HCEC 1CT (cell line): ENCODE results near the gene TFDP1.

Source experiments
- DNase-seq: peaks from one replicate; pipeline ENCODE4 v3.0.0-alpha.2; 2017

The TFDP1 gene

GRCh38 chr13:113635709-113636108 lies 51.2 kb downstream of the TFDP1 start:
- DNase-seq, result no peak

DNA sequence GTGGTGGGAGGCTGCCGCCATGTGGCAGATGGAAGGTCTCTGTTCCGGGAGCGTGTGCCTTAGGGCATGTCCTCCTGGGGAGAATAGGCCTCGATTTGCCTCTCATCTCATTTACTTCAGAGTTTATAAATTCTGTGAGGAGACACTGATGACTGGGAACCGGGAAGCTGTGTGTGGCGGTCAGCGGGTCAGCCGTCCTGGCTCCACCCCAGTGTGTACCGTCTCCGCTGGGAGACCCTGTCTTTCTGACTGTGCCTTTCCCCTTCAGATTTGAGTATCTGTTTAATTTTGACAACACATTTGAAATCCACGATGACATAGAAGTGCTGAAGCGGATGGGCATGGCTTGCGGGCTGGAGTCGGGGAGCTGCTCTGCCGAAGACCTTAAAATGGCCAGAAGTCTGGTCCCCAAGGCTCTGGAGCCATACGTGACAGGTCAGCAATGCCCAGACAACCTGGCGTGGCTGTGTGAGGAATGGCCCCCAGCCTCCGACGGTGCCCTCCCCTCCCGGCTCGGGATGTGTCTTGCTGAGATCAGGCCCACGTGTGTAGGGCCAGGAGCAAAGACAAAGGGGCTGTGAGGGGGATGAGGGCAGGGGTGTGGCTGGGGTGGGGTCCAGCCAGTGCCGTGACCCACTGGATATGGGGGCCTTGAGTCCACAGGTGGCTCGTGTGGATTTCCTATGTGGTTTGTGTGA lies 51.9 kb downstream of the TFDP1 start:
- DNase-seq, result no peak

DNA sequence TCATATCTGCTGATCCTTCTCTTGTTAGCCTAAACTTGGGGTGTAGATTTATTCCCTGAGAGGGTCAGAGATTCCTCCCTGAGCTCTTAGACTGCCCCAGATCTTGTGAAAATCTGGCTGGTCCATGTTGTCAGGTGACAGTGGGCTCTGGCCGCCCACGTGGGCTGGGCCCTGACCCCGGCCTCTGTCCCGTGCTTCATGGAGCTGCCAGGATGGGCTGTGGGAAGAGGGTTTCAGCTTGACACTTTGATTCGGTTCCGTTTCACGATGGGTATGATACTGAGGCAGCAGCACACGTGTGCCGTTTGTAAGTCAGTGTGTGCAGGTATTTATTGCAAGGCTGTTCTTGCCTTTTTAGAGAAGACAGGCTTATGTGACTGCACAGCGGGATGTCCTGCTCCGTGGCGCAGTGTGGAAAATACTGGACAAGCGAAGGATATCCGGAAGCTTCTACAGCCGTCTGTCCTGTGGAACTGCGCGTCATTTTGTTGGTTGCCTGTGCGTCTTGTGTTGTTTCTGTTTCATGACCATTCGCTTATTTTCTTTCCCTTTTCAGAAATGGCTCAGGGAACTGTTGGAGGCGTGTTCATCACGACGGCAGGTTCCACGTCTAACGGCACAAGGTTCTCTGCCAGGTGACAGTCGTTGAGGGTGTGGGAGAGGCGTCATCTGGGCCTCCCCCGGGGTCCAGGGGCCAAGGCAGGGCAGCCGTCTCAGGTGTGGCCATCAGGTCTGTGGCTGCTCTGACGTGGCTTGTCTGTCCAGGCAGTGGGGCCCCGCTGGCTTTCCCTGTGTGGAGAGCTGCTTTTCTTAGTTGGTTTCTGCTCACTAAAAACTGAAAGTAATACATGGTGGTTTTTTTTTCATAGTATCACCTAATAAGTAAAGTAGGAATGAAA lies 53.0 kb downstream of the TFDP1 start:
- DNase-seq, result no peak

DNA sequence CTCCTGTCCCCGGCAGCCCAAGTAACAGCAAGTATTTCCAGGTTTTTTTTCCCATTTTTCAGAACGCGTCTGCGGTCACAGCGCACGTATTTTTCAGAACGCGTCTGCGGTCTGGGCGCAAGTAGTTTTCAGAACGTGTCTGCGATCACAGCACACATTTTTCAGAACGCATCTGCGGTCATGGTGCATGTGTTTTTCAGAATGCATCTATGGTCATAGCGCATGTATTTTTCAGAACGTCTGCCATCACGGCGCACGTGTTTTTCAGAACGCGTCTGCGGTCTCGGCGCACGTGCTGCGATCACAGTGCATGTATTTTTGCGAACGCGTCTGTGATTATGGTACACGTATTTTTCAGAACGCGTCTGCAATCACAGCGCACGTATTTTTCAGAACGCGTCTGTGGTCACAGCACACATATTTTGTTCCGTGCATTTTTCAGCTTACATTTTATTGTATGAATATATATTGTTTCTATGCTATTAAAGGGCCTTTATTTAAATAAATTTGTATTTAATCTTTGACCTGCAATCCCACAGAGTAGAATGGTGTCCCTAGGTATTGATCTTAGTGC lies 53.7 kb downstream of the TFDP1 start:
- no peak for DNase-seq

- no peak for DNase-seq
Measured at GRCh38 chr13:113638806-113639205, 54.3 kb downstream of the TFDP1 start.

DNA sequence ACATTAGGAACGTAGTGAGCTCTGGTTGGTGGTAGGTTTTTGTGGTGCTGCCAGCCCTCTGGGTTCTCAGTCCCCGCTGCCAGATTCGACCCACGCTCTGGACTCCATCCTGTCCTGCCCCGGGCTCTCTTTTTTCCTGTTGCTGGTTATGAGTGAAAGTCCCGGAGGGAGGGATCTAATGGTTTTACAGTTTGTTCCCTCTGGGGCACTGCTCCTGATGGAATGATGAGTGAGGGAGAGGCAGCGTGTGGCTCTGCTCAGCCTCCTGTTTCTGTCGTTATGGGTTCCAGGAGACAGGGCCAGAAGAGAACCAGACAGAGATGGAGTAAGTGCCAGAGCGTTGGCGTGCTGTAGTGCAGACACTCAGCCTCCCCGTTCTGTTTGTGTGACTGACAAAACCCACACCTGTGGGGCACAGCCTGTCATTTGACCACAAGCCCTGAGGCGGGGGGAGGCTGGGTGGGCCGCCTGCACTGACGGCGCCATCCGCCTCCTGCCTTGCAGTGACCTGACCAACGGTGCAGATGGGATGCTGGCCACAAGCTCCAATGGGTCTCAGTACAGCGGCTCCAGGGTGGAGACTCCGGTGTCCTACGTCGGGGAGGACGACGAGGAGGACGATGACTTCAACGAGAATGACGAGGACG lies 55.2 kb downstream of the TFDP1 start:
- no peak for DNase-seq

DNA sequence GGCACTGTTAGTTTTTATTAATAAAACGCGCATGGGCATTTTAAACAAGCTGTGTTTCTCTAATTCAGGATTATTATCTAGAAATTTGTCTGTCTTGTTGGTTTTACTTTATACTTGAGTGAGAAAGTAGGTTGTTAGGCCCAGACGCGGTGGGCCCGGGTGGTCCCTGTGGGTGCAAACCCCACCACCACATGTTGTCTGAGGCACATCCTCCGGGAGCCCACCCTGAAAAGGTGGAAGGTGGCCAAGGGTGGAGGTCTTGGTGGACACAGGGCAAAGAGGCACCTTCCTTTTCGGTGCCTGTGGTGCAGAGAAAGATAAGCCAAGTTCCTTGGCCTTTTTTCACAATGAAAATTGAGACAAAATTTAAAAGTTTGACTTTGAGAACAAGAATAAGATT lies 56.9 kb downstream of the TFDP1 start:
- no peak for DNase-seq

GRCh38 chr13:113642563-113642962 lies 58.0 kb downstream of the TFDP1 start:
- DNase-seq, result no peak

DNA sequence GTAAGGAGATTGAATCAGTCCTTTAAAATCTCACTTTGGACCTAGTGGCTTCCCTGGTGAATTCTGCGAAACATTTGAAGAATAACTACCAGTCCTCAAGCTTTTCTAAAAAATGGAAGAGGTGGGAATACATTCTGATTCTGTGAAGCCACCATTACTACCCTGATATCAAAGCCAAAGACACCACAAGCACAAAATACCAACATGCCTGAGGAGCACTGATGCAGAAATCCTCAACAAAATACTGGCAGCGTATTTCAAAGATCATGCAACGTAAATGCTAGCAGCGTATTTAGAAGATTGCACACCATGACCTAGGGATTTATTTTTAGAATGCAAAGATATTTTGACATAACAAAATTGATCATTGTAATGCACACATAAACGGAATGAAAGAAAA lies 59.0 kb downstream of the TFDP1 start:
- DNase-seq, result no peak

- DNase-seq, result no peak
Measured at GRCh38 chr13:113644800-113645199, 60.2 kb downstream of the TFDP1 start.

DNA sequence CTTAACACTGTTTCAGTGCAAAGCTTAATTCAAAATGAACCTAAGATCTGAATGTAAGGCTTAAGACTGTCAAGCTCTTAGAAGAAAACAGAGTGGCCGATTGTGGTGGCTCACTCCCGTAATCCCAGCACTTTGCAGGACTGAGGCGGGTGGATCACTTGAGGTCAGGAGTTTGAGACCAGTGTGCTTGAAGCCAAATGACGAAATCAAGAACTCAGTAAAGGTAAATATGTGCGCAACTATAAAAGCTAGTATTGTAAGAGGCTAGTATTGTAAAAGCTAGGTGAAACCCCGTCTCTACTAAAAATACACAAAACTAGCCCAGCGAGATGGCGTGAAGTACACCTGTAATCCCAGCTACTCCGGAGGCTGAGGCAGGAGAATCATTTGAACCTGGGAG lies 60.8 kb downstream of the TFDP1 start:
- no peak for DNase-seq

- no peak for DNase-seq
Measured at GRCh38 chr13:113646376-113646775, 61.8 kb downstream of the TFDP1 start.

GRCh38 chr13:113646921-113647340 lies 62.4 kb downstream of the TFDP1 start:
- DNase-seq, result no peak

DNA sequence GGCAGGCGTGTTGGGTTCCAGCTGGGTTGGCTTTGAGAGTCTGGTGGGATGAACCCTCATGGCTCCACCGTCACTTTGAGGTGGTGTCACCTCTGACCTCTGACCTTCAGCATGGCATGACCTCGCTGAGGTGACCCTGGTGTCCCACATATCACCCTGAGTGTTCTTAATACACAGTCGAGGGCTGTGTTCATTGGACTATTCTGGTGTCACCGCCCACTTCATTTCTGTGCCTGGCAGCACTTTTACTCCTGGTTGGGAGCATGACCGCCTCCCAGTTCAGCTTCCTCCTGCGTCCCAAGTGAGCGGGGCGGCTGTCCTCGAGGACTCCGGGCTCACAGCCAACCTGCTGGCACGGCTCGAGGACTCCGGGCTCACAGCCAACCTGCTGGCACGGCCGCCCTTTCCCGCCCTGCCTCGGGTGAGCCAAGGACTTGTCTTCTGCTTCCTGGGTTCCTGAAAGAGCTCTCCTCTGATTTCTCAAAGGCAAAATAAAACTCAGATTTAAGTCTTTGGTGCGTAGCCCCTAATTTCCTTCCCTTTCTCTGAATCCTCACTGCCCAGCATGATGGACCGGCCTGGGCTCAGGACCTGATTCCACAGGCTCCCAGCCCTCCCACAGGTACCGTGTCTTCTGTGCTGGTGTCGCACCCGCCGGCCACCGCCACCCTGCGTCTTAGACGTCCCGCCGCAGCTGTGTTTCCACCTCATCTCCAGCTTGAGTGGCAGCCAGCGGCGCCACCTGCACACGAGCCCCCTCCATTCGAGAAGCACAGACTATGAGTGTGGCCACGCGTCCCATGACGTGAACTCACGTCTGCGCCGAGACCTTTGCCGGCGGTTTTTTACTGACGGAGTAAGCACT lies 63.0 kb downstream of the TFDP1 start:
- DNase-seq, result no peak

DNA sequence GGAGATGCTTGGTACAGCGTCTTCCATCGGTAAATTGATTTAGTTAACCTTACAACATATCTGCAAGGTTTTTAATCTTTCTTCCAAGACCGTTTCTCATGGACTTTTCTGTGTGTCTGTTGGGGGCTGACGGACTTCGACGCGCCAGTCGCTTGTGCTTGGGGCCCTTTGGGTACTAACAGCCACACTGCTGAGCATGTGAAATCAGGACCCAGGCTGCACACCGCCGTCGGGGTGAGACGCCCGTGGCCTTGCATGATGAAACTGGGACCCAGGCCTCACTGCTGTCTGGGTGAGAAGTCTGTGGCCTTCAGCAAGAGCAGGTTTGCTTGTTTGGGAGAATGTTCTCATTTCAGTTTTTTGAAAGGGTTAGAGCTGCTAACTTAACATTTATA lies 63.7 kb downstream of the TFDP1 start:
- DNase-seq, result no peak

GRCh38 chr13:113649212-113649611 lies 64.7 kb downstream of the TFDP1 start:
- DNase-seq, result no peak

DNA sequence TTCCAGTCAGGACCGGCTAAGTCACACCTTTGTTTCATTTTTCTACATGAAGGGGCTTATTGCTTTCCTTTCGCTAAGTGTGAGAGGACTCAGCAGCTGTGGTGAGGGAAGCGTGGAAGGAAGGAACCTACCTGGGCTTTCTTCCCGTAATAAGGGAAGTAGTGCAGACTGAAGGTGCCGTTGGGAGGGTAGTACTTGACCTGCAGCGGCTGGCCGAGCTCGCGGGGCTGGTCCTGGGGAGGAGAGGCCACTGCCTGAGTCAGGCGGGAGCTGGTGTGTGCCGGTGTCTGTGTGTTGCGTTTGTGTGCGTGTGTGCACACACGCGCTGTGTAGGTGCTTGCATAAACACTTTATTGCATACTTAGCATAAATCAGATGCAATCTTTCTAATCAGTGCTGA lies 65.7 kb downstream of the TFDP1 start:
- no peak for DNase-seq

GRCh38 chr13:113650731-113651148 lies 66.2 kb downstream of the TFDP1 start:
- DNase-seq, result no peak

DNA sequence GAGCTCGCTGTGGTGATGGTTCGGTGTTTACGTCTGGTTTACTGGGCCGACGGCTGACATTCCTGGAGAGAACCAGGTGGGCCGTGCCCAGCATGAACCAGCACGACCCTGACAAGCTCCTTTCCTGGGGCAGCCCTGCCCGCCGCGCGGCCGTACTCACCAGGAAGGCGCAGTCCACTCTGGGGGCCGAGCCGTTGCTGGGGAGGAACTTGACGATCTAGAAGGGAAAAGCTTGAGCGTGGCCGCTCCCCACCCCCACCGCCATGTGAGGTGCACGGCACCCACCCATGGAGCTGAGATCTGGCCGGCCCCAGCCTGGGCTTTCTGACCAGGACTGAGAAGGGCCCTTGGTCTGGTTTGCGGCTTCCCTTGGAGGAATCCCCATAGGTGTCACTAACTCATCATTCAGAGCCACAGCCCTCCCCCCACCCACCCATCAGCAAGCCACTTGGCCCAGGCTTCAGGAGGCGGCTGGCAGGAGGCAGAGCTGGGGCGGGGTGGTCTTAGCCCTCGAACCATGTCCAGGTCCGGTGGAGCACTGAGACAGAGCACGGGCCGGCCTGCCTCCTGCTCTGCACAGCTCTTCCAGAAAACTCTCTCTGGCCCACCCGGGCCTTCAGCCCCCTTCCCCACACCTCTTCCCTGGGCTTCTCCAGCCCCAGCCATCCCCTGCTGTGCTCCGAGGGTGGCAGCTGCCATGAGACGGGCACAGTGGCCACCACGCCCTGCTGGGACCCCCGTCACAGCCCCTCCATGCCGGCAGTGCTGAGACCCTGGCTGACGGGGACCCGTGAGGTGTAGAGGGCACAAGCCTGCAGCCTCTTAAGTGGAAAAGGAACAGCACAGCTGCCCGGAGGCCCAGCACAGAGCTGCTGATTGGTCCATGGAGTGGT lies 67.2 kb downstream of the TFDP1 start:
- no peak for DNase-seq

- DNase-seq, result no peak
Measured at GRCh38 chr13:113652404-113653263, 68.1 kb downstream of the TFDP1 start.
